HCT116 (cell line): ENCODE data around the gene DNMT3B. TPM values are rescaled to one million over a fixed set of nuclear protein-coding genes. Genes with fewer than 3 reads are reported as not detected.

Experiments
- ATAC-seq: fragments of 200-7000 bp; cut with Tn5 transposase; 2 replicates; pipeline ENCODE4 v1.9.1; 2020; ENCODE audit warnings: mild to moderate bottlenecking, moderate library complexity
- BruUV-seq: library from RNA; stranded (reverse); fragments of 400-500 nt; replicated peaks from 2 replicates; lab custom pipeline; 2021; lab: Mats Ljungman, UMichigan
- CTCF ChIA-PET: fragments of 300-600 bp; sonication (Branson Sonifier 250); formaldehyde crosslinking; loops from one replicate; lab custom pipeline; 2021; ENCODE audit warnings: antibody characterized with exemption; lab: Charles Lee
- POLR2A ChIA-PET: fragments of 300-600, 350-600 bp; sonication (Branson Sonifier 250); formaldehyde crosslinking; loops from one replicate; lab custom pipeline; 2021; ENCODE audit warnings: antibody characterized with exemption; lab: Charles Lee
- RAD21 ChIA-PET, 2 experiments: fragments of 300-600 bp; sonication (Branson Sonifier 250); formaldehyde crosslinking; loops; one replicate each; lab custom pipeline; 2023; ENCODE audit warnings: low total read pairs in 2 of 2; ENCODE audit not compliant: uncharacterized antibody in 2 of 2, unreplicated experiment in 2 of 2, low non-redundant PET in 1 of 2; lab: Charles Lee
- DNase-seq: peaks from one replicate; pipeline ENCODE4 v3.0.0-alpha.2; 2010; ENCODE audit warnings: low read depth, low spot score
- H2AFZ ChIP-seq: fragments of 200-600 bp; shearing (Covaris generic), sonication (generic); 2 replicates; pipeline ENCODE4 v1.6.1; 2017; ENCODE audit warnings: low read depth, mixed run types, mixed read lengths, antibody characterized with exemption, low read length; ENCODE audit not compliant: poor library complexity, severe bottlenecking
- H3K27ac ChIP-seq: 2 replicates; pipeline ENCODE4 v1.5.1; 2012; ENCODE audit warnings: low read depth, low read length
- H3K27me3 ChIP-seq: fragments of 200-600 bp; sonication (generic); 2 replicates; pipeline ENCODE4 v1.6.1; 2016; ENCODE audit warnings: mixed run types, low read length, mixed read lengths; ENCODE audit not compliant: insufficient read depth
- H3K36me3 ChIP-seq, 2 experiments: fragments of 200-500 bp in 1 of 2; fragments of 200-600 bp in 1 of 2; sonication (Bioruptor generic) in 1 of 2; sonication (generic) in 1 of 2; 2 replicates each; pipeline versions ENCODE4 v1.5.1 to v1.6.1; 2014 to 2016; ENCODE audit warnings: low read length in 2 of 2, inconsistent platforms in 1 of 2, mixed read lengths in 1 of 2, mixed run types in 1 of 2; ENCODE audit not compliant: insufficient read depth in 2 of 2, control insufficient read depth in 1 of 2
- H3K4me1 ChIP-seq, 2 experiments: fragments of 200-600 bp in 1 of 2; sonication (generic) in 1 of 2; 2 replicates each; pipeline versions ENCODE4 v1.5.1 to v1.6.1; 2012 to 2017; ENCODE audit warnings: low read length in 2 of 2, inconsistent platforms in 1 of 2, mild to moderate bottlenecking in 1 of 2, mixed read lengths in 1 of 2, mixed run types in 1 of 2, moderate library complexity in 1 of 2; ENCODE audit not compliant: insufficient read depth in 2 of 2, control insufficient read depth in 1 of 2
- H3K4me2 ChIP-seq: fragments of 200-600 bp; sonication (generic); 2 replicates; pipeline ENCODE4 v1.6.1; 2017; ENCODE audit warnings: mixed run types, low read length, mixed read lengths
- H3K4me3 ChIP-seq, 2 experiments: fragments of 200-600 bp in 1 of 2; sonication (generic) in 1 of 2; replicated peaks in 1 of 2; 2 replicates each; pipeline ENCODE4 v1.5.1; 2011 to 2016; ENCODE audit warnings: low read length in 2 of 2, control low read depth in 1 of 2, low read depth in 1 of 2, mild to moderate bottlenecking in 1 of 2, mixed read lengths in 1 of 2, mixed run types in 1 of 2
- H3K79me2 ChIP-seq: fragments of 200-600 bp; sonication (generic); 2 replicates; pipeline ENCODE4 v1.6.1; 2017; ENCODE audit warnings: mild to moderate bottlenecking, mixed run types, low read length, moderate library complexity, mixed read lengths; ENCODE audit not compliant: insufficient read depth
- H3K9ac ChIP-seq: fragments of 200-600 bp; sonication (generic); 2 replicates; pipeline ENCODE4 v1.6.1; 2016; ENCODE audit warnings: low read length, mixed read lengths
- H3K9me2 ChIP-seq: fragments of 200-600 bp; sonication (generic), shearing (Covaris generic); 2 replicates; pipeline ENCODE4 v1.6.1; 2017; ENCODE audit warnings: mixed run types, mild to moderate bottlenecking, moderate library complexity; ENCODE audit not compliant: insufficient read depth
- H3K9me3 ChIP-seq, 2 experiments: fragments of 200-500 bp in 1 of 2; fragments of 200-600 bp in 1 of 2; sonication (Bioruptor generic) in 1 of 2; sonication (generic) in 1 of 2; 2 replicates each; pipeline ENCODE4 v1.6.1; 2014 to 2017; ENCODE audit warnings: low read length in 2 of 2, mixed read lengths in 2 of 2, inconsistent platforms in 1 of 2, low read depth in 1 of 2, mild to moderate bottlenecking in 1 of 2, mixed run types in 1 of 2, moderate library complexity in 1 of 2; ENCODE audit not compliant: control insufficient read depth in 1 of 2, insufficient read depth in 1 of 2
- H4K20me1 ChIP-seq: fragments of 200-600 bp; sonication (generic), shearing (Covaris generic); 2 replicates; pipeline ENCODE4 v1.6.1; 2017; ENCODE audit warnings: mixed run types, mild to moderate bottlenecking, moderate library complexity; ENCODE audit not compliant: insufficient read depth
- CBX3 ChIP-seq: IDR thresholded peaks from 2 replicates; pipeline ENCODE4 v1.6.1; 2012; ENCODE audit warnings: low read depth
- EGR1 ChIP-seq: IDR thresholded peaks from 2 replicates; pipeline ENCODE4 v1.6.1; 2012; ENCODE audit warnings: low read depth
- FOSL1 ChIP-seq: IDR thresholded peaks from 2 replicates; pipeline ENCODE4 v1.6.1; 2012; ENCODE audit warnings: low read depth
- JUND ChIP-seq: IDR thresholded peaks from 2 replicates; pipeline ENCODE4 v1.6.1; 2012
- POLR2AphosphoS5 ChIP-seq: IDR thresholded peaks from 2 replicates; pipeline ENCODE4 v1.6.1; 2011; ENCODE audit warnings: mild to moderate bottlenecking, low read depth, low read length, moderate library complexity
- SP1 ChIP-seq: IDR thresholded peaks from 2 replicates; pipeline ENCODE4 v1.6.1; 2012; ENCODE audit warnings: low read depth
- TCF7L2 ChIP-seq: IDR thresholded peaks from 2 replicates; pipeline ENCODE4 v1.7.0; 2011; ENCODE audit warnings: borderline replicate concordance, inconsistent platforms; ENCODE audit not compliant: insufficient read depth, insufficient read length; ENCODE audit errors: extremely low read depth
- YY1 ChIP-seq: IDR thresholded peaks from 2 replicates; pipeline ENCODE4 v1.6.1; 2011; ENCODE audit warnings: low read length, low read depth, moderate library complexity, mild to moderate bottlenecking; ENCODE audit not compliant: insufficient replicate concordance; ENCODE audit errors: extremely low read depth
- ZBTB33 ChIP-seq: IDR thresholded peaks from 2 replicates; pipeline ENCODE4 v1.6.1; 2011; ENCODE audit warnings: mild to moderate bottlenecking, low read length, moderate library complexity; ENCODE audit not compliant: insufficient replicate concordance; ENCODE audit errors: extremely low read depth
- ZFX ChIP-seq: fragments of 450-650 bp; IDR thresholded peaks from 2 replicates; pipeline ENCODE4 v1.6.1; 2017
- ZNF274 ChIP-seq: fragments of 200-500 bp; sonication (Bioruptor generic); IDR thresholded peaks from 2 replicates; pipeline ENCODE4 v1.6.1; 2014; ENCODE audit warnings: mild to moderate bottlenecking, low read depth, low read length, inconsistent platforms
- intact Hi-C: fragments of 100-400 bp; cut with micrococcal nuclease; formaldehyde crosslinking; loops from 2 replicates; pipeline ENCODE4 v1.10.0; 2022
- total RNA-seq: library from RNA; stranded (reverse); gene quantifications from one replicate; pipeline ENCODE4 v1.2.1, GENCODE V29; 2021; ENCODE audit not compliant: unreplicated experiment

Gene DNMT3B
- total RNA-seq, 1 experiment from 2014 or later: 22.2 TPM

- Histone ChIP-seq H3K36me3 (peaks cover 39 to 44% of the 10 kb centered on the region in 2 experiments), H3K4me1 (no peaks in the 10 kb centered on the region), H3K79me2 (peaks cover 5% of the 10 kb centered on the region; the same call in 1 of the 2 replicates)
- ATAC-seq: no peak
- TF ChIP-seq EGR1: no peak
- no peak for TF ChIP-seq YY1
- no peak for TF ChIP-seq CBX3
- TF ChIP-seq ZNF274: no peak
- TF ChIP-seq ZFX: no peak
- TF ChIP-seq JUND: no peak
- TF ChIP-seq TCF7L2: no peak
- no peak for TF ChIP-seq SP1
- TF ChIP-seq POLR2AphosphoS5: no peak
- no peak for TF ChIP-seq FOSL1
- TF ChIP-seq ZBTB33: no peak
- TF ChIP-seq, all 23 proteins: peak for 0
- H3K9me3 ChIP-seq: no peaks in the 10 kb centered on the region
- DNase-seq: no peak
- H4K20me1 ChIP-seq: no peaks in the 10 kb centered on the region
- no peaks in the 10 kb centered on the region for H3K27me3 ChIP-seq
- H3K4me3 ChIP-seq: no peak overlapping the region
- H3K9ac ChIP-seq: no peak overlapping the region
- ChIA-PET POLR2A (interaction anchor here (0.7 kb wide), 1 partner anchor 35 kb away, joined by 4 read pairs; the partner anchor contains the start of gene MAPRE1), RAD21 (no interaction called here), CTCF (no interaction called here)
- no peaks in the 10 kb centered on the region for H3K9me2 ChIP-seq
- H2AFZ ChIP-seq: no peak overlapping the region
- intact Hi-C loops: no loop called here
- no TSS peak for BruUV-seq
- H3K4me2 ChIP-seq: no peak overlapping the region
- no peak overlapping the region for H3K27ac ChIP-seq
Observed at GRCh38 chr20:32784369-32785080, 22.3 kb downstream of the DNMT3B start.
